K562 (cell line): Measurements from ENCODE around the gene BCL2A1. TPM values are rescaled to one million over a fixed set of nuclear protein-coding genes. Genes with fewer than 3 reads are reported as not detected.

Source experiments
- ARHGAP35 ChIP-seq: fragments of 450-650 bp; IDR thresholded peaks from 2 replicates; pipeline ENCODE4 v1.6.1; 2018; ENCODE audit not compliant: partially characterized antibody
- ARID2 ChIP-seq: fragments of 450-650 bp; IDR thresholded peaks from 2 replicates; pipeline ENCODE4 v1.6.1; 2017; ENCODE audit warnings: antibody characterized with exemption, mild to moderate bottlenecking
- BRCA1 ChIP-seq, 2 experiments: fragments of 450-650 bp in 1 of 2; sonication (generic) in 1 of 2; formaldehyde crosslinking in 1 of 2; IDR thresholded peaks; 2 replicates each; pipeline versions ENCODE4 v1.5.0 to v1.6.1; 2017 to 2020; ENCODE audit warnings: mild to moderate bottlenecking in 1 of 2, missing genetic modification reagents in 1 of 2
- E2F4 ChIP-seq: sonication (generic); formaldehyde crosslinking; IDR thresholded peaks from 2 replicates; pipeline ENCODE4 v1.8.0; 2022; ENCODE audit warnings: mild to moderate bottlenecking, low read depth, missing genetic modification reagents
- ETS2 ChIP-seq: IDR thresholded peaks from 2 replicates; pipeline ENCODE4 v1.6.1; 2016; ENCODE audit warnings: borderline replicate concordance, missing genetic modification characterization, mild to moderate bottlenecking, moderate library complexity, missing compliant biosample characterization; ENCODE audit not compliant: poor library complexity, severe bottlenecking
- ETV5 ChIP-seq: sonication (generic); formaldehyde crosslinking; IDR thresholded peaks from 2 replicates; pipeline ENCODE4 v1.4.0; 2020; ENCODE audit warnings: low read depth, mild to moderate bottlenecking, missing genetic modification reagents
- FOS ChIP-seq: IDR thresholded peaks from 3 replicates; pipeline ENCODE4 v1.6.1; 2011; ENCODE audit not compliant: insufficient read length; ENCODE audit errors: extremely low read depth
- FOXA3 ChIP-seq, 2 experiments: fragments of 450-650 bp in 1 of 2; sonication (generic) in 1 of 2; formaldehyde crosslinking; IDR thresholded peaks in 1 of 2; conservative IDR thresholded peaks in 1 of 2; 2 replicates each; pipeline versions ENCODE4 v1.4.0 to v1.8.0; 2020 to 2022; ENCODE audit warnings: mild to moderate bottlenecking in 2 of 2, missing genetic modification reagents in 1 of 2
- FOXK1 ChIP-seq: sonication (generic); formaldehyde crosslinking; IDR thresholded peaks from 2 replicates; pipeline ENCODE4 v1.8.0; 2022; ENCODE audit warnings: missing genetic modification reagents, mild to moderate bottlenecking, borderline replicate concordance
- GABPB1 ChIP-seq: sonication (generic); formaldehyde crosslinking; IDR thresholded peaks from 2 replicates; pipeline ENCODE4 v1.8.0; 2022; ENCODE audit warnings: mild to moderate bottlenecking, missing genetic modification reagents
- HNRNPLL ChIP-seq: fragments of 200-400 bp; formaldehyde crosslinking; IDR thresholded peaks from 2 replicates; pipeline ENCODE4 v1.6.1; 2017; ENCODE audit warnings: low read length, low read depth, mild to moderate bottlenecking; ENCODE audit not compliant: poor library complexity, severe bottlenecking
- MED1 ChIP-seq: sonication (generic); formaldehyde crosslinking; IDR thresholded peaks from 2 replicates; pipeline ENCODE4 v1.8.1; 2023; ENCODE audit warnings: missing genetic modification reagents, borderline replicate concordance
- MTA1 ChIP-seq: fragments of 450-650 bp; IDR thresholded peaks from 2 replicates; pipeline ENCODE4 v1.6.1; 2017; ENCODE audit warnings: borderline replicate concordance
- NEUROD1 ChIP-seq: fragments of 150-350 bp; IDR thresholded peaks from 2 replicates; pipeline ENCODE4 v1.6.1; 2014; ENCODE audit warnings: borderline replicate concordance, low read length, low read depth; ENCODE audit not compliant: partially characterized antibody
- NONO ChIP-seq, 2 experiments: fragments of 200-400 bp in 1 of 2; fragments of 450-650 bp in 1 of 2; formaldehyde crosslinking in 1 of 2; IDR thresholded peaks; 2 replicates each; pipeline ENCODE4 v1.6.1; 2017; ENCODE audit warnings: low read depth in 2 of 2, mild to moderate bottlenecking in 2 of 2, moderate library complexity in 2 of 2, low read length in 1 of 2
- POLR2H ChIP-seq: IDR thresholded peaks from 2 replicates; pipeline ENCODE4 v1.6.1; 2016; ENCODE audit warnings: missing genetic modification characterization, low read depth, mild to moderate bottlenecking, control low read depth, missing compliant biosample characterization, moderate library complexity
- SMAD1 ChIP-seq: fragments of 150-350 bp; IDR thresholded peaks from 2 replicates; pipeline ENCODE4 v1.6.1; 2014; ENCODE audit warnings: low read length, low read depth; ENCODE audit not compliant: partially characterized antibody
- TAF7 ChIP-seq: fragments of 450-650 bp; IDR thresholded peaks from 2 replicates; pipeline ENCODE4 v1.6.1; 2016; ENCODE audit warnings: missing genetic modification characterization, missing compliant biosample characterization
- TAF9B ChIP-seq: fragments of 450-650 bp; IDR thresholded peaks from 2 replicates; pipeline ENCODE4 v1.6.1; 2018; ENCODE audit warnings: mild to moderate bottlenecking; ENCODE audit not compliant: partially characterized antibody
- TFE3 ChIP-seq: fragments of 450-650 bp; formaldehyde crosslinking; IDR thresholded peaks from 2 replicates; pipeline ENCODE4 v1.4.0; 2020; ENCODE audit warnings: mild to moderate bottlenecking, mixed read lengths
- ZNF639 ChIP-seq, 2 experiments: fragments of 200-800 bp in 1 of 2; sonication (Bioruptor generic) in 1 of 2; sonication (generic) in 1 of 2; formaldehyde crosslinking in 1 of 2; IDR thresholded peaks in 1 of 2; conservative IDR thresholded peaks in 1 of 2; 2 replicates each; pipeline versions ENCODE4 v1.5.0 to v1.6.1; 2016 to 2020; ENCODE audit warnings: missing compliant biosample characterization in 1 of 2, missing genetic modification characterization in 1 of 2, missing genetic modification reagents in 1 of 2
- ZNF764 ChIP-seq: fragments of 250-450 bp; sonication (Bioruptor Pico); IDR thresholded peaks from 2 replicates; pipeline ENCODE4 v1.4.0; 2020; ENCODE audit warnings: low read depth, mild to moderate bottlenecking, moderate library complexity
- ZNF79 ChIP-seq: fragments of 250-450 bp; sonication (Bioruptor Pico); IDR thresholded peaks from 2 replicates; pipeline ENCODE4 v1.4.0; 2020; ENCODE audit warnings: low read depth, mild to moderate bottlenecking, moderate library complexity
- polyA plus RNA-seq, 8 experiments: library from polyadenylated mRNA; depleted of rRNA in 4 of 8; stranded (reverse) in 5 of 8; unstranded in 3 of 8; fragments of >200 nt; fragmentation: Nextera tagmentation in 2 of 8; fragmentation: Illumina TruSeq in 1 of 8; extraction: Ambion mirVana in 2 of 8; extraction: Trizol in 1 of 8; gene quantifications; 2 replicates each; pipeline versions ENCODE4 v1.2.1 to v1.2.3, GENCODE V29; 2011 to 2014; ENCODE audit warnings: inconsistent platforms in 1 of 8, missing spikeins in 1 of 8
- total RNA-seq, 7 experiments: library from RNA; depleted of rRNA in 6 of 7; stranded (reverse); fragments of >200 nt in 6 of 7; fragmentation: Illumina TruSeq in 2 of 7; extraction: Trizol in 2 of 7; gene quantifications; 2 replicates each; pipeline versions ENCODE4 v1.2.1 to v1.2.3, GENCODE V29; 2011 to 2021; ENCODE audit warnings: low replicate concordance in 1 of 7

BCL2A1 gene
- total and polyA plus RNA-seq, 9 of the 15 experiments (the other 6 are each of a cell fraction or from before 2014, with no cell fraction given): 0.11 to 1.2 (median 0.25) TPM; not detected in 4

- TF ChIP-seq TFE3: no peak
- no peak for TF ChIP-seq E2F4 (CRISPR knock-in tag)
- peak; percentile 86 for TF ChIP-seq ETV5
- peak; percentile 96 for TF ChIP-seq POLR2H (tag)
- peak; percentile 41; the same call in 1 of the 2 replicates for TF ChIP-seq FOXK1 (CRISPR knock-in tag)
- TF ChIP-seq GABPB1 (CRISPR knock-in tag): peak; percentile 88
- TF ChIP-seq MTA1: peak; percentile 74; the same call in 1 of the 2 replicates
- no peak for TF ChIP-seq BRCA1 (IDR thresholded peaks at IDR 0.05)
- no peak for TF ChIP-seq BRCA1 (CRISPR knock-in tag; IDR thresholded peaks at IDR 0.05)
- no peak for TF ChIP-seq ZNF764 (CRISPR knock-in tag)
- TF ChIP-seq TAF9B: peak; percentile 69
- TF ChIP-seq SMAD1: peak; percentile 61
- TF ChIP-seq ARHGAP35: no peak
- TF ChIP-seq ZNF639 (CRISPR knock-in tag; conservative IDR thresholded peaks at IDR 0.05 in 1 of 2, IDR thresholded peaks at IDR 0.05 in 1 of 2): peak in 1 of 2 experiments; percentile 73; a peak in 1 of 4 replicates
- TF ChIP-seq ETS2 (tag): no peak
- no peak for TF ChIP-seq NEUROD1
- no peak for TF ChIP-seq ARID2
- TF ChIP-seq NONO (IDR thresholded peaks at IDR 0.05; ENCODE audit: low read depth in 2 of 2, low read length in 1 of 2): 0 out of 4 replicates have a peak, but pooled peaks of 1 of the 2 experiments have one; percentile 54
- TF ChIP-seq MED1 (CRISPR knock-in tag): no peak
- TF ChIP-seq FOXA3 (CRISPR knock-in tag; conservative IDR thresholded peaks at IDR 0.05 in 1 of 2, IDR thresholded peaks at IDR 0.05 in 1 of 2): peak in 1 of 2 experiments; percentile 68; a peak in 1 of 4 replicates
- peak; percentile 58 for TF ChIP-seq TAF7 (tag)
- TF ChIP-seq FOS: no peak
- TF ChIP-seq ZNF79: no peak
- TF ChIP-seq HNRNPLL: peak; percentile 46
These were observed 47.4 kb downstream of the BCL2A1 start (continued) for GRCh38 chr15:79923515-79924169.
